CD4-positive, alpha-beta T cell treated with Interleukin-17A for 4 hours (primary cell): Measurements from ENCODE around the gene PFN3.
"Not testable (repeated sequence)": the region's sequence is repeated elsewhere in the genome, so short reads cannot be mapped to it uniquely, and the experiment has no call there.

Experiments
- DNase-seq: peaks from one replicate; pipeline ENCODE4 v3.0.0-alpha.2; 2020; ENCODE audit warnings: mixed read lengths

The PFN3 gene

DNA sequence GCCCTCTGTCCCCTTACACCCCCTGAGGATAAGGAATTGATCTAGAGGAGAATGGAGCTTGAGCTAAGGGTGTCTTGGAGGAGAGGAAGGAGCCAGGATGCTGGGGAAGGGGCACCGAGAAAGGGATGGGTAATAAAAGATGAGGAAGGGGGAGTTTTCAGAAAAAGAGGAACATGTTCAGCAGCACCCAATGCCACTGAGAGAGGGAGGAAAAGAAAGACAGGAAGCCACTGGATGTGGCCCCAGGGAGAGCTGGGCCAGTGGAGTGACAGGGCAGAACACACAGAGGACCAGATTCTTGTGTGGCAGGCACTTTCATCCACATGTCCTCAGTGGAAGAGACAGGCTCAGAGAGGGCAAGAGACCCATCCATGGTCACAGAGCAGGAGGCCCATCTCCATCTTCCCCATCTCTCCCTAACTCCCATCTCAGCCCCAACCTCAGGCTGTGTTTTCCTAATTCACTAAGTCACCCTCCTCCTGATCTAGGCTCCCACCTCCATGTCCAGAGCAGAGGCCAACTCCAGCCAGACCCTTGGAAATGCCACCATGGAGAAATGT lies 7.2 kb downstream of the PFN3 start:
- no peak for DNase-seq

DNA sequence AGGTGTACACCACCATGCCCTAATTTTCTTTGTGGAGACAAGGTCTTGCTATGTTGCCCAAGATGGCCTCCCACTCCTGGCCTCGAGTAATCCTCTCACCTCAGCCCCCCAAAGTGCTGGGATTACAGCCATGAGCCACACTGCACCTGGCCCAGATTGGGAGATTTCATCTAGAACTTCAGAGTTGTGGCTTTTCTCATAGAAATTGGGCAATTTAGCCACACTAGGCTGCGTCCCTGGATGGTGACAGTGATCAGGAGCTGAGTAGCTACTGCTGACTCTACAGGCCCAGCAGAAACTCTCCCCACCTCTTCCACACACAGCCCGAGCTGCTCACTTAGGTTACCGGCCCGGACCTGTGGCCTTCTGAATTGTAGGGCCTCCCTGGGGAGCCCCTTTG lies 7.7 kb downstream of the PFN3 start:
- no peak for DNase-seq

DNA sequence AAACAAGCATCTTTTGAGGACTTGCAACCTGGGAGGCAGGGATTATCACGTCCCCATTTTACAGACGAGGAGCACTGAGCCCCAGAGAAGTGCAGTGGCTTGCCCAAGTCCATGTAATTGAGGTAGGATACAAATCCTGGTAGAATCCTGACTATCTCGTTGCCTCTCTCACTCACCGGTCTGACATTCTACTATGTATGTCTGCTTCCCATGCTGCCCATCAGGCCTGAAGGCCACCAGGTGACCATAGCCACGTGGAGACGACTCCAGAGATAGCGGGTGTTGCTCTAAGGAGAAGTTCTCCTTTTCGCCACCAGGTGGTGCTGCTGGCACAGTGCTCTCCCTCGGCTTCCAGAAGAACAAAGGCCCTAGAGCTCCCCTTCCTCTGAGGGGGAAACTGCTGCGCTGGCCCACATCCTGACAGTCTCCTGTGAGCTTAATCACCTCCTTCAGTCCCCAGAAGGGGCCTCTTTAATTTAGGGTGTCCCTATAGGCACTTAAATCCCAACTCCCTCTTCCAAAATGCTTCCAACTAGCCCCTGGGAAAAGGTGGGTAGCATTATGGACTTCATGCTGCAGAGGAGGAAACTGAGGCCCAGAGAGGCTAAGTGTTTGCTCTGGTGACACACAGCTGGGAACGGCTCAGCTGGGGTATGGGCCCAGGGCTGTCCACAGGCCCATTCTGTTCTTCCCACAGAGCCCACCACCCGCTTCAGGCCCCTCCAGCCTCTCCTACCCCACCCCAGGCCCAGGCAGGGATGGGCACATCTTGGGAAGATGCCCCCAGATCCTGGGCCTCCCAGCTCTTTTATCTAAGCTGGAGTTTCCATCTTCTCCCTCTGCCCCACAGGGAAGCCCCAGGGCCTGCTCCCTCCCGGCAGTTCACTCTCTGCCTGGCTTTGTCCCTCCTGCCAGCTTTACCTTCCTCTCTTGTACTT lies 9.8 kb downstream of the PFN3 start:
- DNase-seq, result peak; percentile 92

DNA sequence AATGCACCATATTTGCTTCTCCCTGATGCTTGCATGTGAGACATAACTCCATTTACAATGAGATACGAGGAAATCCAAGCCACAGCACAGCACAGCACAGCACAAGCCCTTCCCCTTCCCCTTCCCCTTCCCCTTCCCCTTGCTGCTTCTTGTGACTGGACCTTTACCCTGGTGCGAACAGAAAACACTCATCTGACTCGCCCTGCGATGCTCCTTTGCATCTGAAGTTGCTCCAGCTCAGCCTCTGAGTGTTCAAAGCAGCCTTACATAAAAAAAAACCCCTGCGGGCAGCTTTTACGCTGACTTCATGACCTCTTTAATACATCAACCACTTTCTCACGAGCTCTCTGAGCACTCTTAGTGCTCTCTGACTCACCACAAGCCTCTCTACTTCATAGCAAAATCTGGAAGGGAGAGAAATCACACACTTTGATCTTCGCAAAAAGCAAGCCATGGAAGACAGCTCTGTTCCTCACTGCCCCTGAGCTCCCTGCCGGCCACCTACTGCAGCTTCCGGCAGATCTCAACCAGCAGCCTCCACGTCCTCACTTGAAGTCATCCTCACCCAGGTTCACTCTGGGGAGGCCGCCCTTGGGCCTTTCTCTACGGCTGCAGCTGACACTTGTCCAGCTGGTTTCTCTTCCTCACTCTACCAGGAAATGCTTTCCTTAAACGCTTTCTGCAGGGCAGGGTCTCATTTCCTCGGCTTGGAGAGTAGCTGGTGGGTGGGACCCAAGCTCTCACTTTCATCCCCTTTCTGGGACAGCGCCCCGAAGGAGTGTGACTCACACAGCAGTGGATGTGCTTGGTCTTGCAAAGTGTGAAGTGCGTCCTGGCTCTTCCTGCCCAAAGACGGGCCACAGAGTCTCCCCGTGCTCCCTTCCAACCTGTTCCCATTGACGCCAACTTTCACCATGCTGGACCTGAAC lies 11.0 kb downstream of the PFN3 start:
- DNase-seq, result peak; percentile 69

DNA sequence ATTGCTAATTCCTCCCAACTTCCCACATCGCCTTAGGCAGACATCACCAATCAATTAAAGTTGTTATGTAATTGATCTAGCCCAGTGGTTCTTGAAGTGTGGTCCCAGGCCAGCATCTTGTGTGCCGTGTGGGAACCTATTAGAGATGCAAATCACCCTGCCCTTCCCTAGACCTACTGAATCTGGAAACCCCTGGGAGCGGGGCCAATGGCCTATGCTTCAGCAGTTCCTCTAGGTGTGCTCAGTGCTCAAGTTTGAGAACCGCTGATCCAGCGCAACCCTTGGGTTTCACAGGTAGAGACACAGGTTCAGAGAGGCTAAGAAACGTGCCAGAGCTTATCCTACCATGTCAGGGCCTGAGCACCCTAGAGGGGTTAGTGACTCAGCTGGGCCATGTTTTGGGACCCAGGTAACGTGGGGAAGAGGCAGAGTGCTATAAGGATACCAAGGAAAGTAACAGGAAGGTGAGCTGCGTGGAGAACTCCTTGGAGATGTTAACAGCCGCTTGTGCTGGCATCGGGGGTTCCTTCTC lies 11.9 kb downstream of the PFN3 start:
- no peak for DNase-seq

DNA sequence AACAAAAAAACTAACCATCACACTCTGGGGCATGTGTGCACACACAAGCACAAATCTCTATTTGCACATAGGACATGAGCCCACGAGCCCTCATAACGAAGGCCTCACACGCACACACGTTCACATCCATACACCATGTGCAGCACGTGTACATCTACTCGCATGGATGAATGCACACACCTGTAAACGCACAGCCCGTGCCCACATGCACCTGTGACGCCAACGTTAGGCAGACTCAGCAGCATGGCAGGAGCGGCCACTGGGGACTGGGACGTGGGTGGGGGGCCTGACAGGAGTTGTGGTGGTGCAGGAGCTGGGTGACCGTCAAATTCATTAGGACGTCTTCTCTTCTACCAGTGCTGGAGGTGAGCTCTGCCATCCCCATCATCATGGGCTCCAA lies 13.1 kb downstream of the PFN3 start:
- DNase-seq, result no peak

DNA sequence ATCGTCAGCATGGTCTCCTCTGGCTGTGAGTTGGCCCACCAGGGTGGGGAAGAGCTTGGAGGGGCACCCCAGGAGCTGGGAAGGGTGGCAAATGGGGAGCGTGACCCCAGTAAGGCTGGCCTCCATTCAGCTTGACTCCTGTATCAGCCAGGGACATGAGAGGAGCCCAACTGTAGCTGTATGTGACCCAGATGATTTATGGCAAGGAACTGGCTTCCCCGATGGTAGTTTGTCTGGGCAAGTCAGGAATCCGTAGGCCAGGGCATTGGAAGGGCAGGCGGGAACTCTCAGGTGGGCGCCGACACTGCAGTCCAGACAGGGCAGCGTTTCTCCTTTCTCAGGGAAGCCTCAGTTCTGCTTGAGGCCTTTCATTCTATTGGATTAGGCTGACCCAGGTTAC lies 13.9 kb downstream of the PFN3 start:
- no peak for DNase-seq

DNA sequence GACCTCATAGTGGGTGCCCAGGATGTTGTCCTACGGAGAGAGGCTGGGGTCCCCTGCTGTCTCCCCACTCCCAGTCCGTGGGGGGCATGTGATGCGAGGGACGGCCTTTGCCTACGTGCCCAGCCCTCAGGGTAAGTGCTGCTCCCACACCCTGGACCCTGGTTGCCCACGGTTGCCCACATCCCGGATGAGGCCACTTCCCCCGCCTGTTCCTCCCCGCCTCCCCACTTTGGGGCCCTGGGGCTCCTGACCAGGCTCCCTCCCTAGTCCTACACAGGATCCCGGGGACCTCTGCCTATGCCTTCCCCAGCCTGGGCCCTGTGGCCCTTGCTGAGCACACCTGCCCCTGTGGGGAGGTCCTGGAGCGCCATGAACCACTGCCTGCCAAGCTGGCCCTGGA lies 14.7 kb downstream of the PFN3 start:
- no peak for DNase-seq

DNA sequence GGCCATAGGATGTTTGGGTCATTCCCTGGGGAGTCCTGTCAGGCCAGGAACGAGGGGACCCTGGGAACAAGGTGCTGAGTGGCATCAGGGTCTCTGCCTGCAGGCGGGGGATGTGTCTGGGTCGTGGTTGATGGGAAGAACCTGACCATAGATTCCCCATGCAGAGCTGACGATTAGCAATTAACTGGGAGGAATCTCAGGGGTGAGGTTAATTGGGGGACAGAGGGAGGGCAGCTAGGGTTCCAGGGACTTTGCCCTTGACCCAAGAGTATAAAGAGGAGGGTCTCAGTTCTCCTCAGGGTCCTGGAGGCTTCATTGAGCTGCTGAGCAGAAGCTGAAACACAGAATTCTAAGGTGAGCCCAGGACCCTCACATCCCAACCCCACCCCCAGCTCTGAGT lies 16.3 kb downstream of the PFN3 start, which contains the start of gene SLC34A1:
TSS of gene SLC34A1 (plus strand) at position 301 of the 400 bp plus-strand sequence. CDS start 1,308 bp downstream, outside the sequence.
- DNase-seq, result no peak

DNA sequence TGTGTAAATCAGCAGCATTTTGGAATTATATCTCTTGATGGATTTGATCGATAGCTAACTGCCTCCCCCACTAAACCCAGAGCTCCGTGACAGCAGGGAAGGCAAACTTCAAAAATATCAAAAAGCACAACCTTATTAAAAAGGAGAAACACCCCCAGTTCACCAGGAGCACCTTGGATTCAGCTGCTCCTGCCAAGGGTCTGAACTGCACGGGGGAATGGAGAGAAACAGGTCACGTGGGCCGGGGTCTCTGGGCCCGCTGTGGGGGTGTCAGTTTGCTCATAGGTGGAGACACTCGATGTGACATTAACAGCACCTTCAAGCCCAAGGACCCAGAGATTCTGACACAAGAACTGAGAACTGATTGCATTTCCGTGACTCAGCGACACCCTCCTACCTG lies 17.3 kb downstream of the PFN3 start:
- no peak for DNase-seq

DNA sequence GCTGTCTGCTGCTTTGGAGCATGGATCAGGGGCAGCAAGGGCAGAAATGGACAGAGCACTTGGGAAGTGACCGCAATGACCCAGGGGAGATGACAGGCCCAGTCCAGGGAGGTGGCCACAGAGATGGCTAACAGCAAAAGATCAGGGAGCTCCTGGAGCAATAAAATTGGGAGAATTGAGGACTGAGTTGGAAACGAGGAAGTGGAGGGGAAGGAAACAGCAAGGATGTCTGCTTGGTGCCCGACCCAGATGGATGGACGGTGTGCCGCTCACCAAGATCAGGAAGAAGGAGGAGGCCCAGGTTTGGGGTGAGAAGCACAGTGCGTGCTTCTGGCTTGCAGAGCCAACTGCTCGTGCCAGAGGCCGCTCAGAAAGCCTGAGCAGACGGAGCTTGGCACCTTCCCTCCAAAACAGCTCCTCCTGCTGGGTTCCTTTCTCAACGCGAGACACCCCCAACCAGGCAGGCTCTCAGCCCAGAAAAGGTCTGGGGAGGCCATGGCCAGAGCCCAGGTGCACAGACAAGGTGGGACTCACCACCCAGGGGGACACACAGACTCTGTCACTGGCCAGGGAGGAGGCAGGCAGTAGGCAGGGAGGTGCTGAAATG lies 17.9 kb downstream of the PFN3 start:
- peak; percentile 68 for DNase-seq

DNA sequence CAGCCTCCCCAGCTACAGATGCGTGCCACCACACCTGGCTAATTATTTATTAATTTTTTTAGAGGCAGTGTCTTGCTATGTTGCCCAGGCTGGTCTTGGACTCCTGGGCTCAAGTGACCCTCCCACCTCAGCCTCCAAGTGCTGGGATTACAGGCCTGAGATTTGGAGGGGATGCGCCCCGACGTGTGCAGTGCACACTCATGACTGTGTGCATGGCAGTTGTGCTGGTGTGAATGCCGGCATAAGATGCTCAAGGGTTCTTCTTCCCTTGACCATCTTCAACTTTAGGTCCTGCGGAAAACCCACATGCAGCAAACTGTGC lies 19.7 kb downstream of the PFN3 start:
- no peak for DNase-seq

DNA sequence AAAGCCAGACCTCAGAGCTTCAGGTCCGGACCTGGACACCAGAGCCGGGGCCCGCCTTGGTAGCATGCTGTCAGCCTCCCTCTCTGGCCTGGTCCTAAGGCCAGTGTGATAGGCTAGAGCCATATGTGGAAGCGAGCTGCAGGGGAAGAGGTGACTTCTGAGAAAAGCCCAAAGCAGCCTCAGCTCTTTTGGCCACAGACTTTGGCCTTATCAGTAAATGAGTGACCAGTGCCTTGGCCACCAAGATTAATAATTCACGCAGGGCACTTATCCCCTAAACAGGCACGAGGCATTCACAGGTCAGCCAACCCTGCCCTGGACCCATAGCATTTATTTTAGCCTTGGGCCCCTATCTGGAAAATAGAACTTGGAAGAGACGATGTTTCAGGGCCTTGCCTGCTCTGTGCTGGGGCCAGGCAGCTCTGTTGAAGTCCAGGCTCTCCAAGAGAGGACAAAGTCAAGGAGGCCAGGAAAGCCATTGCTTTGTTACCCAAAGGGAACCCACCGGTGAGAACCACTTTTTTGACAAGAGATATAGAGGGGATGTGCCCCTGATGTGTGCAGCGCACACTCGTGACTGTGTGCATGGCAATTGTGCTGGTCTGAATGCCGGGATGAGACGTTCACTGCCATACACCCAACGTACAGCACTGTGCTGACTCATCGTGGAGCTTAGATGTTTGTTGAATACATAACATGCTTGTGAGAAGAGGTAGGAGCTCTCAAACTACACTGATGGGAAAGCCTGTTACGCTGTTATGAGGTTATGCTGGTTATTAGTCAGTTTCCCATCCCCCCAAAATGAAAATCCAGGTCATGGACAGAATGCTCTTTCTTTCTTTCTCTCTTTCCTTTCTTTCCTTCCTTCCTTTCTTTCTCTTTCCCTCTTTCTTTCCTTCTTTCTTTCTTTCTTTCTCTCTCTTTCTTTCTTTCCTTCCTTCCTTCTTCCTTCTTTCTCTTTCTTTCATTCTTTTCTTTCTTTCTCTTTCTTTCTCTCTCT lies 21.3 kb downstream of the PFN3 start:
- DNase-seq, result peak; percentile 58

DNA sequence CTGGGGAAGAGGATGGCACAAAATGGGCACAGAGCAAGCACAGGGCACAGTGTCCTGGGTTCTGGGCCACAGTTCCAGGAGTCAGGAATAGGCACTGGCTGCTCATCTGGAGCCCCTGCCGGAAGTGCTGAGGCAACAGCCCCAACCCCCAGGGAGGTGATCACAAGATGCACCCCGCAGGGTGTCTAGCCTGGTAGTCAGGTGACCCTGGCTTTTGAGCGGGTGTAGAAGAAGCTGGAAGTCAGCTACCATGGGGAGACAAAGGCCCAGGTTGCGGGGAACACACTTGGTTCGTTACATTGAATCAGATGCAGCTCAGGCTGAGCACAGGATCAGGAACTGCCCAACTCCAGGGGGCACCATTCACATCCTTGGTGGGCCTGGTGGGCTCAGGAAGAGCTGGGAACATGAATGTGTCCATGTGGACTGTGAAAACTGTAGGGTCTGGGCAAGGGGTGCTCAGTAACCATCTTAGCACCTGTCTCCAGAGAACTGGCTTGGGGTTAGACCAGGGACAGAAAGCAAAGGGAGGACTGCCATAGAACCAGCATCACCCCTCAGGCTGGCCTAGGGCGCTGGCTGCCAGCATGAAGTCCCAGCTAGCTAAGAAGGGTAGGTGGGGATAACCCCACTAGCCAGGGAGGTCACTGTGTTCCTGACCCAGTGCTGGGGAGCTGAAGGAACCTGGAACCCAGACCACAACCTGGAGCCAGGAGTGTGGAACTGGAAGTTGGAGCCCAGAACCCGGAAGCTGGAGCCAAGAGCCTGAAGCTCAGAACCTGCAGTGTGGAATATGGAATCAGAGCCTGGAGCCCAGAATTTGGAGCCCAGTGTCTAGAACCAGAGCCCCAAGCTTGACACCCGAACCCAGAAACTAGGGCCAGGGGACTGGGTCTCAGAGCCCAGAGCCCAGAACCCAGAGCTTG lies 22.3 kb downstream of the PFN3 start:
- no peak for DNase-seq

DNA sequence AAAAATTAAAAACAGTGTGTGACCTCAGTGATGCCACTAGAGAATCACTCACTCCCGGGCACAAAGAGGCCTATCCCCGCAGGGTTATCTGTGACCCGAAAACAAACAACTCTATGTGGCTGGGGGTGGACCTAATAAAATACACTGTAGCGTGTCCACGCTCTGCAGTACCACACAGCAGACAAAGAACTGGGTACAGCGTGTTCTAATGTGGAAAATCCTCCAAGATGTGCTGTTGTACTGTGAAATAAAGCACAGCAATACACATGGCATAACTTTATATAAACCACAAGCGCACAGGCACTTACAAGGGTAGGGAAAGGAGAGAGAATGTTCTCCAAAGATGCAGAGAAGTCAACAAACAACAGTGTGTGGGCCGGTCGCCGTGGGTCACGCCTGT lies 24.4 kb downstream of the PFN3 start:
- DNase-seq, result no peak

DNA sequence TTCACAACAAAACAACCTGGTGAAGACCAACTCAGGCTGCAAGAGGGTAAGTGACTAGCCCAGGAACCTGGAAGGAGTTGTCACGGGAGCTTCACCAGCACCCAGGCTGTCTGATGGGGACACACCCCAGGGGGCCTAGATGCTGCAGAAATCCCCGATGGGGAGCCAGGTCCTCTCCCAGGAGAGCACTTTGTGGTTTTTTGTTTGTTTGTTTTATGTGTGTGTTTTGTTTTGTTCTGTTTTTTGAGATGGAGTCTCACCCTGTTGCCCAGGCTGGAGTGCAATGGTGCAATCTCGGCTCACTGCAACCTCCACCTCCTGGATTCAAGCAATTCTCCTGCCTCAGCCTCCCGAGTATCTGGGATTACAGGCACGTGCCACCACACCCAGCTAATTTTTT lies 24.9 kb downstream of the PFN3 start:
- DNase-seq, result not testable (repeated sequence)

DNA sequence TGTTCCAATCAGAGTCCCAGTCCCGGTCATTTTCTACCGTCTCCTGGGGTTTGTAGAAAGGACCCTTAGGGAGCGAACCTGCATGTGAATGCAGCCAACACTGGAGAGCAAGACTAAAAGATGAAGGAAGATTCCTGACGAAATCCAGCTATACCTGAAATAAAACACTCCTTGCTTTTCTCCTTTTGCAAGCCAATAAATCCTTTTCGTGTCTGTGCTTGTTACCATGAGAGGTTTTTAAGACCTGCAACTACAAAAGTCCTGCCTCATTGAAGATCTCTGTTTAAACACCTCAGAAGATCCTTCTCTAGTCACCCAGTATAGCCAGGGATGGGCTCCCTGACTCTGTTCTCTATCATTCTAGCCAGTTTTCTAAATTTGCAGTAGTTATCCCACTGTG lies 26.2 kb downstream of the PFN3 start:
- DNase-seq, result no peak

DNA sequence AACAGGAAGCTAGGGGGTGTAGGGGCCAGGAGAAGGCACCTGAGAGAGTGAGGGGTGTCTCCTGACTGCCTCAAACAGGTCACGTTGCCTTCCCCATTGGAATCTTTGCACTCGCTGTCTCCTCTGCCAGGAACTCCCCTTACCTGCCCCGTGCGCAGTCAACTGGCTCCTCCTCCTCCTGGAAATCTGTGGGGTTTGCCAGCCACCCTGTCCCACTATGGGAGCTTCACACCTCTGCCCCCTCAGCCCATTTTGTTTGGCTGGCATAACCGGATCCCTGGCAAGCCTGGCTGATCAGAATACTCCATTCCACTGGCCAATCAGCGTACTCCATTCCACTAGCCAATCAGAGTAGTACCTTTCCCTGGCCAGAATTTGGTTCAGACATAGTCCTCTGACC lies 26.7 kb downstream of the PFN3 start:
- peak; percentile 32 for DNase-seq

DNA sequence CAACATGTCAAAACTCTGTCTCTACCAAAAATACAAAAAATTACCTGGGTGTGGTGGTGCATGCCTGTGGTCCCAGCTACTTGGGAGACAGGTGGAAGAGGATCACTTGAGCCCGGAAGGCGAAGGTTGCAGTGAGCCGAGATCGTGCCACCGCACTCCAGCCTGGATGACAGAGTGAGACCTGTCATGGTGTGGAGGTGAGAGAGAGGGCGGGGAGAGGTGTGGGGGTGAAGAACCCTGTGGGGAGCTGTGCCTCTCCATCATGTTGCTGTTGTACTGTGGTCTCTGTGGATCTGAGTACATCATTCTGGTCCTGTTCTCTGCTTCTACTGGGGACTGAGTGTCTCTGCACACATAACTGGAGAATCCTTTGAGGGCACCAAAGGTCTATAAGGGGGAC lies 27.6 kb downstream of the PFN3 start:
- DNase-seq, result peak; percentile 50
